Omental fat pad (tissue), 4 donors: ENCODE results near the gene ZFHX3. TPM values are rescaled to one million over a fixed set of nuclear protein-coding genes. Genes with fewer than 3 reads are reported as not detected.

ENCODE experiments used
- ATAC-seq: fragments of 150-250 bp; one replicate; pipeline ENCODE4 v1.9.1; 2016; ENCODE audit warnings: mild to moderate bottlenecking, moderate library complexity; ENCODE audit not compliant: low FRiP score
- DNase-seq: peaks from one replicate; pipeline ENCODE4 v3.0.0-alpha.2; 2019; ENCODE audit warnings: low spot score
- small RNA-seq: library from RNA; depleted of rRNA; stranded (forward); fragments of <200 nt; gene quantifications from one replicate; pipeline ENCODE3, GENCODE V24; 2016
- total RNA-seq, 4 donors: library from RNA; depleted of rRNA; stranded (reverse); fragments of >200 nt; gene quantifications; one replicate each; pipeline ENCODE4 v1.1.0, GENCODE V29; 2016
- TF ChIP-seq, protein P1 (sequence below), 3 donors: fragments of 450-650 bp; IDR thresholded peaks; one replicate each; pipeline ENCODE4 v1.5.1; 2016 to 2017; ENCODE audit warnings: antibody characterized with exemption in 3 of 3, mild to moderate bottlenecking in 3 of 3, moderate library complexity in 2 of 3

ZFHX3 gene
- total RNA-seq, 4 donors from 2014 or later = 11.8 to 35.2 (median 13.7) TPM

- TF ChIP-seq, protein P1, sequence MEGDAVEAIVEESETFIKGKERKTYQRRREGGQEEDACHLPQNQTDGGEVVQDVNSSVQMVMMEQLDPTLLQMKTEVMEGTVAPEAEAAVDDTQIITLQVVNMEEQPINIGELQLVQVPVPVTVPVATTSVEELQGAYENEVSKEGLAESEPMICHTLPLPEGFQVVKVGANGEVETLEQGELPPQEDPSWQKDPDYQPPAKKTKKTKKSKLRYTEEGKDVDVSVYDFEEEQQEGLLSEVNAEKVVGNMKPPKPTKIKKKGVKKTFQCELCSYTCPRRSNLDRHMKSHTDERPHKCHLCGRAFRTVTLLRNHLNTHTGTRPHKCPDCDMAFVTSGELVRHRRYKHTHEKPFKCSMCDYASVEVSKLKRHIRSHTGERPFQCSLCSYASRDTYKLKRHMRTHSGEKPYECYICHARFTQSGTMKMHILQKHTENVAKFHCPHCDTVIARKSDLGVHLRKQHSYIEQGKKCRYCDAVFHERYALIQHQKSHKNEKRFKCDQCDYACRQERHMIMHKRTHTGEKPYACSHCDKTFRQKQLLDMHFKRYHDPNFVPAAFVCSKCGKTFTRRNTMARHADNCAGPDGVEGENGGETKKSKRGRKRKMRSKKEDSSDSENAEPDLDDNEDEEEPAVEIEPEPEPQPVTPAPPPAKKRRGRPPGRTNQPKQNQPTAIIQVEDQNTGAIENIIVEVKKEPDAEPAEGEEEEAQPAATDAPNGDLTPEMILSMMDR (IDR thresholded peaks at IDR 0.05) = no peak
- ATAC-seq (no peak), DNase-seq (no peak)
Measured at GRCh38 chr16:72749091-72749490, 298.8 kb downstream of the ZFHX3 start.

DNA sequence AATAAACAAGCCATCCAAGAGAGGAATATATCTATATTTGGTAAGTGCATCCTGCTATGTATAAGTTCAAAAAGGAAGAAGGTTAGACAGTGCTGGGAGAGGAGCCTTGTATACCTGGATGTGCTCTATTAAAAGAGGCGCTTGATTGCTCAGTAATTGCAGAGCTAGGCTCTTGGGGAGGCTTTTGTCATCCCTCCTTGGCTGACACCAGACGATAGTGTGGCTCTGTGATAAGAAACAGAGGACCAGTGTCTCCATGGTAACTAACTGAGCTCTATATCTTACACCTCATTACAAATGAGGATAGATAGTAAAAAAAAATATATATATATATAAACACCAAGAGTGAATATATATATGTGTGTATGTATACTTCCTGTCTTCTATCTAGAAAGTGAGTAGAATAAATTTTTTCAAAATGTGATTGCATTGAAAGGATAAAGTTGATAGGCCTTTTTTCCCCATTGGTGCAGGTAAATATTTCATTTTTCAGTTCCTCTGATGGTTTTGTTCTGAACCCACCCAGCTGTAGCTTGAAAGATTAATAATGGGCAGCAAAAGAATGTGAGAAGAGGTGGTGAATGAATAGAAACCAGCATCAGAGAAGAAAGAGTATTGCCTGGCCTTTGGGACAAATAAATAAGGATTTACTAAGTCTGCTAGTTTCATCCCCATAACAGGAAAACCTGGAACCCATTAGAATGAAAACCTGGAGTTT is 303.7 kb downstream of the ZFHX3 start:
- TF ChIP-seq, protein P1 (IDR thresholded peaks at IDR 0.05) = no peak
- DNase-seq (no peak), ATAC-seq (no peak)

DNA sequence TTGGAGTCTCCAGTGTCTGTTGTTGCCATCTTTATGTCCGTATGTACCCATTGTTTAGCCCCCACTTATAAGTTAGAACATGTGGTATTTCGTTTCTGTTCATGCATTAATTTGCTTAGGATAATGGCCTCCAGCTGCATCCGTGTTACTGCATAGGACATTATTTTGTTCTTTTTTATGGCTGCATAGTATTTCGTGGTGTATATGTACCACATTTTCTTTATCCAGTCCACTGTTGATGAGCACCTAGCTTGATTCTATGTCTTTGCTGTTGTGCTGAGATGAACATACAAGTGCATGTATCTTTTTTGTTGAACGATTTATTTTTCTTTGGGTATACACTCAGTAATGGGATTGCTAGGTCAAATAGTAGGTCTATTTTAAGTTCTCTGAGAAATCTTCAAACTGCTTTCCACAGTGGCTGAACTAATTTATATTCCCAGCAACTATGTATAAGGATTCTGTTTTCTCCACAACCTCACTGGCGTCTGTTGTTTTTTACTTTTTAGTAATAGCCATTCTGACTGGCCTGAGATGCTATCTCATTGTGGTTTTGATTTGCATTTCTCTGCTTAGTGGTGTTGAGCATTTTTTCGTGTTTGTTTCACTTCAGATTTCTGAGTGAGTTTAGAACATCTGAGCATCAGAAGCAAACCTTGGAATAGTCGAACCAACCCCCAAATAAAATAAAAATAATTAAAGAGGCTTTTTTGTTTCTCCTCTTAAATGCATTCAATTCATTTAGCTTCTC is 304.7 kb downstream of the ZFHX3 start:
- TF ChIP-seq, protein P1 (IDR thresholded peaks at IDR 0.05) = no peak

DNA sequence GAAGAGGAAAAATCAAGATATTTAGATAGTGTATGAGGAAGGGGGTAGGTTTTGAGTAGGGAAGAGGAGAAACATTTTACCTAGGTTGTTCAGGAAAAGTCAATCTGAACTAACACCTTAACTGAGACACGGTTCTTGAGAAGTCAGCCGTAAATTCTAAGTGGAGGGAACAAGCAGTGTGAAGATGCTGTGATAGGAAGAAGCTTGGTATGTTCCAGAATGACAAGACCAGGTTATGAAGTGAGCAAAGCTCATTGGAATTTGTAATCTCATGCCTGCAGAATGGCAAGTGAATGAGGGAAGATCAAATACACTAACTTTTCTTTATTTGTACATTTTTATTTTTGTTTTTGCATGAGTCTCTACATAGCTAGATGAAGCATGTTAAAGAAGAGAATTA is 307.6 kb downstream of the ZFHX3 start:
- DNase-seq (no peak), ATAC-seq (no peak)
- TF ChIP-seq, protein P1 (IDR thresholded peaks at IDR 0.05) = no peak

More for the DNA sequence above, 304.7 kb downstream of the ZFHX3 start:
- DNase-seq (no peak), ATAC-seq (no peak)

DNA sequence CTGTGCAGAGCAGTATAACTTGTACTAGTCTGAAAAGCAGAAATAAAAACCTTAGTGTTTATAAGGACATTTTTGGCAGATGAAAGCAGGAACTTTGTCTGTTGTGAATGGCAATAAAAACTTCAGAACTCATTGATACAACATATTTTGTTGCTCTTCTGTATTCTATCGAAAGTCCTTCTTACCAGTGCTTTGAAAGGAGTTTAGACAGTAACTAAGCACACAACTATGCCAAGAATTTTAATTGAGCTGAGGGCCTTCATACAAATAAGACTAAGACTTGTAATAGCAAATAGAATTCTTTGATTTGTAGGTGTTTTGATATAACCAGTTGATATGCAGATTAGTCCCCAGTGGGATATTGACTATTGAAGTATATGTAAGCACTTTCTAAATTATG is 308.4 kb downstream of the ZFHX3 start:
- DNase-seq = no peak
- ATAC-seq = no peak
- TF ChIP-seq, protein P1 (IDR thresholded peaks at IDR 0.05) = no peak

GRCh38 chr16:72736074-72736473 is 311.9 kb downstream of the ZFHX3 start:
- DNase-seq (no peak), ATAC-seq (no peak)
- TF ChIP-seq, protein P1 (IDR thresholded peaks at IDR 0.05) = no peak

Small RNAs within 50 kb of the gene (small RNA-seq; reads per million reads assigned to genes)
- gene AC002044.1 (not detected), gene RNU7-71P (not detected)
